HG03097 (cell line): ENCODE results near the gene BCAT1.
"Not testable (repeated sequence)": the region's sequence is repeated elsewhere in the genome, so short reads cannot be mapped to it uniquely, and the experiment has no call there.

Source experiments
- ATAC-seq: cut with Tn5 transposase; IDR thresholded peaks from one replicate; pipeline ENCODE4 v1.9.1; 2021; ENCODE audit not compliant: unreplicated experiment, low FRiP score

BCAT1 gene

GRCh38 chr12:24928533-24929306 lies 20.2 kb downstream of the BCAT1 start:
- not testable (repeated sequence) for ATAC-seq

- ATAC-seq: no peak
These were observed 20.8 kb downstream of the BCAT1 start for GRCh38 chr12:24928131-24928530.

GRCh38 chr12:24926080-24926479 lies 22.8 kb downstream of the BCAT1 start:
- not testable (repeated sequence) for ATAC-seq

- no peak for ATAC-seq
These were observed 26.8 kb downstream of the BCAT1 start for GRCh38 chr12:24922090-24922489.

GRCh38 chr12:24921251-24922038 lies 27.5 kb downstream of the BCAT1 start:
- ATAC-seq: no peak

- no peak for ATAC-seq
These were observed 28.8 kb downstream of the BCAT1 start for GRCh38 chr12:24920141-24920540.

GRCh38 chr12:24919346-24920001 lies 29.4 kb downstream of the BCAT1 start:
- ATAC-seq: no peak

GRCh38 chr12:24918596-24918995 lies 30.3 kb downstream of the BCAT1 start:
- no peak for ATAC-seq

- ATAC-seq: no peak
These were observed 33.4 kb downstream of the BCAT1 start for GRCh38 chr12:24915501-24915900.

- ATAC-seq: no peak
These were observed 34.9 kb downstream of the BCAT1 start for GRCh38 chr12:24913953-24914352.

- no peak for ATAC-seq
These were observed 35.8 kb downstream of the BCAT1 start for GRCh38 chr12:24913130-24913529.

- no peak for ATAC-seq
These were observed 37.6 kb downstream of the BCAT1 start for GRCh38 chr12:24911271-24911791.

- ATAC-seq: not testable (repeated sequence)
These were observed 38.7 kb downstream of the BCAT1 start for GRCh38 chr12:24910192-24910591.

GRCh38 chr12:24909667-24910066 lies 39.2 kb downstream of the BCAT1 start:
- ATAC-seq: no peak

GRCh38 chr12:24907464-24907863 lies 41.4 kb downstream of the BCAT1 start:
- no peak for ATAC-seq

- ATAC-seq: no peak
These were observed 42.8 kb downstream of the BCAT1 start for GRCh38 chr12:24906141-24906540.

GRCh38 chr12:24905431-24905830 lies 43.5 kb downstream of the BCAT1 start:
- no peak for ATAC-seq

GRCh38 chr12:24904871-24905270 lies 44.0 kb downstream of the BCAT1 start:
- no peak for ATAC-seq

GRCh38 chr12:24903329-24904088 lies 45.4 kb downstream of the BCAT1 start:
- no peak for ATAC-seq
